ENCODE data around the gene AKT3.

- TF ChIP-seq POLR2AphosphoS5 (IDR thresholded peaks at IDR 0.05; ENCODE audit: low read depth, low read length) = no peak
- TF ChIP-seq POLR2A (IDR thresholded peaks at IDR 0.05; ENCODE audit: low read depth, low read length) = no peak
Measured at GRCh38 chr1:243457363-243457982, 392.6 kb downstream of the AKT3 start.

Data from GM12891 (cell line).